GM20431 (cell line): ENCODE measurements around the gene GALNTL6.

Source experiments
- in situ Hi-C: fragments of 300-500 bp; cut with MseI, MboI; formaldehyde crosslinking; loops from one replicate; pipeline ENCODE4 v1.15.0; 2020; ENCODE audit warnings: low sequenced_read_pairs; ENCODE audit not compliant: unreplicated experiment

GALNTL6 gene

GRCh38 chr4:172163215-172163614 lies 350.0 kb downstream of the GALNTL6 start:
- in situ Hi-C loops, result no loop called here

GRCh38 chr4:172168888-172169287 lies 355.7 kb downstream of the GALNTL6 start:
- in situ Hi-C loops, result no loop called here

GRCh38 chr4:172169871-172170270 lies 356.7 kb downstream of the GALNTL6 start:
- in situ Hi-C loops, result no loop called here

GRCh38 chr4:172173206-172173605 lies 360.0 kb downstream of the GALNTL6 start:
- in situ Hi-C loops, result no loop called here

- in situ Hi-C loops, result no loop called here
Measured at GRCh38 chr4:172177382-172177781, 364.2 kb downstream of the GALNTL6 start.

- in situ Hi-C loops, result no loop called here
Measured at GRCh38 chr4:172188248-172188988, 375.2 kb downstream of the GALNTL6 start.

- in situ Hi-C loops, result no loop called here
Measured at GRCh38 chr4:172202480-172203076, 389.4 kb downstream of the GALNTL6 start.

- in situ Hi-C loops, result no loop called here
Measured at GRCh38 chr4:172207258-172207657, 394.1 kb downstream of the GALNTL6 start.

- in situ Hi-C loops, result no loop called here
Measured at GRCh38 chr4:172207886-172208285, 394.7 kb downstream of the GALNTL6 start.

- in situ Hi-C loops, result no loop called here
Measured at GRCh38 chr4:172220679-172221078, 407.5 kb downstream of the GALNTL6 start.

GRCh38 chr4:172225457-172225856 lies 412.3 kb downstream of the GALNTL6 start:
- in situ Hi-C loops, result no loop called here

- in situ Hi-C loops, result no loop called here
Measured at GRCh38 chr4:172232966-172233365, 419.8 kb downstream of the GALNTL6 start.

GRCh38 chr4:172243551-172243950 lies 430.3 kb downstream of the GALNTL6 start:
- in situ Hi-C loops, result no loop called here

GRCh38 chr4:172245516-172245915 lies 432.3 kb downstream of the GALNTL6 start:
- in situ Hi-C loops, result no loop called here

- in situ Hi-C loops, result no loop called here
Measured at GRCh38 chr4:172253409-172253808, 440.2 kb downstream of the GALNTL6 start.

- in situ Hi-C loops, result no loop called here
Measured at GRCh38 chr4:172256820-172257219, 443.6 kb downstream of the GALNTL6 start.

- in situ Hi-C loops, result no loop called here
Measured at GRCh38 chr4:172270397-172270796, 457.2 kb downstream of the GALNTL6 start.

- in situ Hi-C loops, result no loop called here
Measured at GRCh38 chr4:172287117-172287516, 473.9 kb downstream of the GALNTL6 start.

- in situ Hi-C loops, result no loop called here
Measured at GRCh38 chr4:172305698-172306097, 492.5 kb downstream of the GALNTL6 start.

GRCh38 chr4:172308078-172308477 lies 494.9 kb downstream of the GALNTL6 start:
- in situ Hi-C loops, result no loop called here

- in situ Hi-C loops, result no loop called here
Measured at GRCh38 chr4:172311682-172312081, 498.5 kb downstream of the GALNTL6 start.

- in situ Hi-C loops, result no loop called here
Measured at GRCh38 chr4:172323288-172323687, 510.1 kb downstream of the GALNTL6 start.
